Measurements from ENCODE around the gene CD320.

- TF ChIP-seq CTCF (IDR thresholded peaks at IDR 0.05) (no peak), POLR2A (IDR thresholded peaks at IDR 0.05) (no peak)
Measured at GRCh38 chr19:8262431-8262830, 45.7 kb downstream of the CD320 start.
